Kidney (tissue), 14 donors: ENCODE data around the gene PYCR2. TPM values are rescaled to one million over a fixed set of nuclear protein-coding genes. Genes with fewer than 3 reads are reported as not detected.
A peak's percentile ranks its signal among the peaks of the same experiment; 100 is the strongest.

Source experiments
- DNase-seq, 5 donors: peaks; one replicate each; pipeline ENCODE4 v3.0.0-alpha.2; 2013 to 2020
- FAIRE-seq: peaks from 2 replicates; lab custom pipeline; 2012; peaks lifted over from hg19 to GRCh38; lab: Jason Lieb, UNC
- H3K27ac ChIP-seq, 2 donors: one replicate each; pipeline ENCODE4 v1.7.0; 2013; ENCODE audit warnings: low read depth in 2 of 2, low read length in 2 of 2, inconsistent platforms in 1 of 2
- H3K27me3 ChIP-seq: one replicate; pipeline ENCODE4 v1.7.1; 2013; ENCODE audit warnings: low read length, inconsistent platforms; ENCODE audit not compliant: control insufficient read depth, insufficient read depth
- H3K36me3 ChIP-seq, 3 donors: one replicate each; pipeline versions ENCODE4 v1.7.0 to v1.7.1; 2013; ENCODE audit warnings: low read length in 3 of 3, control low read depth in 1 of 3, inconsistent platforms in 1 of 3; ENCODE audit not compliant: insufficient read depth in 3 of 3, control insufficient read depth in 2 of 3
- H3K4me1 ChIP-seq, 3 donors: one replicate each; pipeline versions ENCODE4 v1.7.0 to v1.7.1; 2013; ENCODE audit warnings: low read length in 3 of 3, inconsistent platforms in 1 of 3, low read depth in 1 of 3; ENCODE audit not compliant: control insufficient read depth in 2 of 3, insufficient read depth in 2 of 3
- H3K4me3 ChIP-seq, 3 donors: one replicate each; pipeline versions ENCODE4 v1.7.0 to v1.8.1; 2013; ENCODE audit warnings: low read length in 3 of 3, control low read depth in 1 of 3, inconsistent platforms in 1 of 3
- H3K9ac ChIP-seq, 3 donors: one replicate each; pipeline versions ENCODE4 v1.7.0 to v1.7.1; 2013; ENCODE audit warnings: low read length in 3 of 3, control low read depth in 1 of 3, inconsistent platforms in 1 of 3
- H3K9me3 ChIP-seq, 3 donors: one replicate each; pipeline versions ENCODE4 v1.7.0 to v1.7.1; 2013; ENCODE audit warnings: low read length in 3 of 3, control low read depth in 1 of 3, inconsistent platforms in 1 of 3; ENCODE audit not compliant: control insufficient read depth in 2 of 3, insufficient read depth in 1 of 3
- CTCF ChIP-seq: IDR thresholded peaks from 3 replicates; pipeline ENCODE4 v1.5.1; 2012; ENCODE audit warnings: mild to moderate bottlenecking, moderate library complexity, borderline replicate concordance; ENCODE audit not compliant: insufficient read depth; ENCODE audit errors: extremely low read depth
- intact Hi-C: fragments of 100-400 bp; cut with DNase I; formaldehyde crosslinking; loops from one replicate; pipeline ENCODE4 v1.11.1; 2022
- polyA plus RNA-seq: library from polyadenylated mRNA; stranded (reverse); fragments of 350-450 nt; fragmentation: Illumina TruSeq; extraction: RNeasy Lipid Tissue Mini Kit (QIAGEN cat#74804); gene quantifications from one replicate; pipeline ENCODE4 v1.2.3, GENCODE V29; 2014; ENCODE audit warnings: low read depth, low replicate concordance; ENCODE audit not compliant: insufficient read depth
- total RNA-seq: library from RNA; stranded (reverse); fragmentation: NEBNext Ultra II Directional; extraction: Animal tissue kit (Norgen Biotek cat#: 25700); gene quantifications from one replicate; pipeline ENCODE4 v1.2.1, GENCODE V29; 2021
- donor health status: control.
- donor health status: control.
- donor health status: control.
- donor health status: control.
- donor health status: control.
- donor health status: DM: yes; HTN: yes; CAD: no.
- donor health status: Normal renal cell carcinoma (clear cell type).

The PYCR2 gene
- total and polyA plus RNA-seq, 2 donors from 2014 or later = 72.4 to 79.3 TPM

- TF ChIP-seq CTCF = no peak
- FAIRE-seq (no peak), DNase-seq (peak in 1 of 5 donors; percentile 58)
- H3K36me3 ChIP-seq = no peaks in the 10 kb centered on the region
- no peak overlapping the region for H3K27ac ChIP-seq
- H3K4me1 ChIP-seq = peaks cover 0 to 26% (median 17%) of the 10 kb centered on the region in 3 donors
- intact Hi-C loops = no loop called here
- no peak overlapping the region for H3K9ac ChIP-seq
- H3K9me3 ChIP-seq = no peaks in the 10 kb centered on the region
- H3K27me3 ChIP-seq = no peaks in the 10 kb centered on the region
- H3K4me3 ChIP-seq = no peak overlapping the region
Measured at GRCh38 chr1:225883616-225884265, 40.3 kb downstream of the PYCR2 start.

- intact Hi-C loops = no loop called here
- DNase-seq = peak; percentile 58 to 88 (median 74)
- Histone ChIP-seq H3K9ac (peak overlapping the region; percentile 30 to 74 (median 63)), H3K9me3 (no peaks in the 10 kb centered on the region), H3K4me1 (peaks cover 0 to 33% (median 25%) of the 10 kb centered on the region in 3 donors), H3K27ac (peak overlapping the region; percentile 86 to 96), H3K36me3 (no peaks in the 10 kb centered on the region), H3K4me3 (peak overlapping the region; percentile 70 to 82 (median 81)), H3K27me3 (no peaks in the 10 kb centered on the region)
- TF ChIP-seq CTCF = no peak
- FAIRE-seq = no peak
Measured at GRCh38 chr1:225882694-225883615, 41.1 kb downstream of the PYCR2 start.

GRCh38 chr1:225881959-225882693 lies 41.9 kb downstream of the PYCR2 start, which contains the start of gene TMEM63A:
Gene TMEM63A, minus strand, starts transcription at chr1:225882380. Its CDS starts 4,800 bp downstream, at chr1:225877580.
- H3K27me3 ChIP-seq = no peaks in the 10 kb centered on the region
- peak within 1 kb of the TSS; percentile 86 to 96 for H3K27ac ChIP-seq
- peak; percentile 93 to 98 (median 94) for DNase-seq
- FAIRE-seq = no peak
- H3K9me3 ChIP-seq = no peaks in the 10 kb centered on the region
- peak; percentile 32 for TF ChIP-seq CTCF
- peaks cover 0 to under 1% (median 0%) of the 10 kb centered on the region in 3 donors for H3K36me3 ChIP-seq
- peak within 1 kb of the TSS; percentile 70 to 82 (median 81) for H3K4me3 ChIP-seq
- peak within 1 kb of the TSS; percentile 30 to 74 (median 66) for H3K9ac ChIP-seq
- intact Hi-C loops = no loop called here
- peaks cover 0 to 42% (median 33%) of the 10 kb centered on the region in 3 donors for H3K4me1 ChIP-seq
